GM12865 (cell line): ENCODE measurements around the gene PIMREG.

ENCODE experiments used
- DNase-seq: peaks from one replicate; pipeline ENCODE4 v3.0.0; 2010; ENCODE audit warnings: low read depth
- H3K4me3 ChIP-seq: 2 replicates; pipeline ENCODE4 v1.5.1; 2011; ENCODE audit warnings: mild to moderate bottlenecking, low read depth, low read length, control low read depth
- TF ChIP-seq, protein P1 (sequence below): IDR thresholded peaks from 2 replicates; pipeline ENCODE4 v1.5.1; 2011; ENCODE audit warnings: low read length, control low read depth, low read depth, inconsistent platforms; ENCODE audit not compliant: insufficient read depth; ENCODE audit errors: missing control alignments

Gene PIMREG

DNA sequence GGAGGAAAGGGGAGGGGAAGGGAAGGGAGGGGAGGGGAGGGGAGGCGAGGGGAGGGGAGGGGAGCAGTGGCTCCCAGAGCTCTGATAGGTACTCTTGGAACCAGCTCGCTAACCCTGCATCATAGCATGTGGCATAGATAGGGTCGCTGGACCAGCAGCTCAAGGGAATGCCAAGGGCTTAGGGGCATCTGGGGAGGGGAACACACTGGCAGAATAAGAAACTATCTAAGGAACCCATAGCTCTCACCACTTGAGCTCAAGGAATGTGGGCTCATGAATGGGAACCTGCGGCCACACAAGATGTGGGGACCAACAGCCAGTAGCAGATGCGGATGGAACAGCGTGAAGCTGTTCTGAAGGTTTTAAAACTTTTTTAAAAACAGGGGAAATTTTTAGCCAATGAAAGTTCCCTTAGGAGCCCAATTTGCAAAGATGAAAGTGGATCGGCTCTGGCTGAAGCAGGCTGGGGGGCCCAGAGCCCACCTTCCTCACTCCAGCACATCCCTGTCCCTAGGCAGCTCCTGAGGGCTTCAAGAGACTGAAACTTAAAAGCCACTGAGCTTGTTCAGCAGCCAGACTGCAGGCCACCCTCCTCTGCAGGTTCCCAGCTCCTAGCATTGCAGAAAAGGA is 46.9 kb downstream of the PIMREG start:
- TF ChIP-seq, protein P1, sequence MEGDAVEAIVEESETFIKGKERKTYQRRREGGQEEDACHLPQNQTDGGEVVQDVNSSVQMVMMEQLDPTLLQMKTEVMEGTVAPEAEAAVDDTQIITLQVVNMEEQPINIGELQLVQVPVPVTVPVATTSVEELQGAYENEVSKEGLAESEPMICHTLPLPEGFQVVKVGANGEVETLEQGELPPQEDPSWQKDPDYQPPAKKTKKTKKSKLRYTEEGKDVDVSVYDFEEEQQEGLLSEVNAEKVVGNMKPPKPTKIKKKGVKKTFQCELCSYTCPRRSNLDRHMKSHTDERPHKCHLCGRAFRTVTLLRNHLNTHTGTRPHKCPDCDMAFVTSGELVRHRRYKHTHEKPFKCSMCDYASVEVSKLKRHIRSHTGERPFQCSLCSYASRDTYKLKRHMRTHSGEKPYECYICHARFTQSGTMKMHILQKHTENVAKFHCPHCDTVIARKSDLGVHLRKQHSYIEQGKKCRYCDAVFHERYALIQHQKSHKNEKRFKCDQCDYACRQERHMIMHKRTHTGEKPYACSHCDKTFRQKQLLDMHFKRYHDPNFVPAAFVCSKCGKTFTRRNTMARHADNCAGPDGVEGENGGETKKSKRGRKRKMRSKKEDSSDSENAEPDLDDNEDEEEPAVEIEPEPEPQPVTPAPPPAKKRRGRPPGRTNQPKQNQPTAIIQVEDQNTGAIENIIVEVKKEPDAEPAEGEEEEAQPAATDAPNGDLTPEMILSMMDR = no peak
- no peak overlapping the region for H3K4me3 ChIP-seq
- DNase-seq = no peak

DNA sequence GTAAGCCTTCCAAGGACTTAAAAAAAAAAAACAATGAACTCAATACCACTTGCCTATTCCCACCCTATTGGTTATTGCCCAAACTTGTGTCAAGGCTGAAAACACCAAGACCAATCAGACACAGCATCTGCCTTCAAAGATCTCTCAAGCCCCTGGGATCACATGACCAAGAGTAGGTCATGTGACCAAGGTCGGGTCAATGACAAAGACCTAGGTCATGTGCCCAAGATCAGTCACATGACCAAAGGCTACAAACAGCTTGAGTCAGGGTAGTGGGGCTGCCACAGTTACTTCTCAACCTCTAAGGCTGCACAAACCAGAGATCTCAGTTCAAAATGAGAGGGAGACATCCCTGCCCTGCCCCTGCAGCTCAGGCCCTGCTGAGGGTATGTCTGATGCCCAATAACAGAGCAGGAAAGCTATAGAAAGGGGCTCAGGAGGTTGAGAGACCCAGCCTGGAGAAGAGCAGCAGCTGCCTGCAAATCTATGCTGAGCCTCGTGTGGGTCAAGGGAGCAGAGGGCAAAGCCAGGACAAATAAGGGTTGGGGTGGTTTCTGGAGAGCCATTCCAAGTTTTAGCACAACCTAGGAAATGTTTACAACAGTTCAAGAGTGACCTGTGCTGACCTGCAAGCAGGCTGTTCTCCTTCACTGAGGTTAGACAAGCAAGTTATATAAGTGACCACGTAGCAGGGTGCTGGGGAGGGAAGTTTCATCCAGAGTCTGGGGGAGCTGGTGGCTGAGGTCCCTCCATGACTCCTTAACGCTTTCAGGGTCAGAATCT is 48.8 kb downstream of the PIMREG start:
- peak; percentile 9 for DNase-seq
- no peak overlapping the region for H3K4me3 ChIP-seq
- TF ChIP-seq, protein P1 = no peak

DNA sequence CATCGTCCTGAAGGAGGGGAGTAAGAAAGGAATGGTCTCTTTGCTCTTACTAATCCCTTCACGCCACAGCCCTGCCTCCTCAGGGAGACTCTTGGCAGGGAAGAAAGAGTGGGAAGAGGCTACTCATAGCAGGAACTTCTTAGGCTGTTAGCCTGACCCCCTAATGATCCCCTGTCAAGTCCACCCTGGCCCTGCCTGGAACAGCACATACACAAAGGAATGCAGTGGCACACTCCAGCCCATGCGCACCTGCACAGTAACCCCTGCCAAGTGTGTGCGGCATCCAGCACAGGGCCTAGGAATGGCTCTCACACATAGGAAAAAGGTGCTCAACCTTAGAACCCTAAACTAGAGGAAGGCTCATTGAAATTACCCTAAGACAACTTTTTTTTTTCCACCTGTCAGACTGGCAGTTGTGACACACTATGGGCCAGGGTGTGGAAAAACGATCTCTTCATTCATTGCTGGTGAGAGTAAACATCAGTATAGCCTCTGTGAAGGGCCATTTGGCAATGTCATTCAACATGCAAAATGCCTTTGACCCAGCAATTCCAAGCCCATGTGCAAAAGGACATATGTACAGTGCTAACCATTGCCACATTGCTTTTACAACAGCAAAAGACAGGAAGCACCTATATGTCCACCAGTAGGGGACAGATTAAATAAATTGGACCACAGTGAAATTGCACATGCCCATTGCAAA is 50.1 kb downstream of the PIMREG start:
- no peak overlapping the region for H3K4me3 ChIP-seq
- TF ChIP-seq, protein P1 = no peak

DNA sequence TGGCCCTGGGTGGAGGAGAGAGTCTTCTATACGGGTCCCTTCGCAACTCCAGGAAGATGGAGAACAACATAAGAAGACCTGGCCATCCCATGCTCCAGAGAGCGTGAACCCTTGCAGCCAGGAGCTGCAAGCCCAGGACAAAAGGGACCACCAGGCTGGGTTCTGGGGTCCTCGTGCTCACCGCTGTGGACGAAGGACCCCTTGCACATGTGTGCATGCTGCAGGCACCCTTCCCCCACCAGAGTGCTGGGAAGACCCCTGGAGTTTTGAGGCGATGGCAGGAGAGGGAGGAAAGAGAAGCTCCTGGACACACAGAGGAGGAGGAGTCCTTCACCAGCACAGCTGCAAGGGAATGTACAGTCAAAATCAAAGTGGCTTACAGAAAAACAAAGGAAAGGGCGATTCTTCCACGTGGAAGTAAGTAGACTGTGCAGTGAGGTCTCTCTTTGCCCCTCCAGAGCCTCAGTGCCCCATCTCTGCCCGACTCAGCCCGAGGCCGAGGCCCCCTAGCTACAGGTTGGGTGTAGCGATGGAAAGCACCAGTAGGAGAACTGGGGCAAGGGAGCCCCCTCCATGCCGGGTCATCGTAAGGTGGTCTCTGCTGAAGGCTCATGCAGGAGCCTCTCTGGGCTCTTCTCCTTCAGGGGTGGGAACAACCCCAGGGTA is 51.3 kb downstream of the PIMREG start:
- DNase-seq = no peak
- TF ChIP-seq, protein P1 = no peak
- H3K4me3 ChIP-seq = no peak overlapping the region

More for the DNA sequence above, 50.1 kb downstream of the PIMREG start:
- DNase-seq = no peak

DNA sequence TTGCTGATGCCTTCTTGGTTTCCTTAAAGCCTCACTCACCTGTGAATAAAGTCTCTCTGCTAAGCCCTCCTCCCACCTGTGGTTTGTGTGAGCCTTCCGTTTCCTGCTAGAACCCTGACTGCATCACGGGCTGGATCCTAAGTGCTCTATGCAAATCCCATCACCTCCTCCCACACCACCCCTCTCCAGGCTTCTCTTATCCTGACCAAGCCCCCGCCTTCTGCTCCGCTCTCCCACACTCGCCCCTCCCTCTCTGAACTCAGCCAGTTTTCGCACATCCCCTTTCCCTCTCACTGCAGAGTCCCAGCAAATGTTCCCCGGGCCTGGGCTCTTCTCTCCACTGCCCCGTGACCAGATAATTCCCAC is 51.8 kb downstream of the PIMREG start:
- TF ChIP-seq, protein P1 = no peak
- H3K4me3 ChIP-seq = no peak overlapping the region
- DNase-seq = peak; percentile 28

DNA sequence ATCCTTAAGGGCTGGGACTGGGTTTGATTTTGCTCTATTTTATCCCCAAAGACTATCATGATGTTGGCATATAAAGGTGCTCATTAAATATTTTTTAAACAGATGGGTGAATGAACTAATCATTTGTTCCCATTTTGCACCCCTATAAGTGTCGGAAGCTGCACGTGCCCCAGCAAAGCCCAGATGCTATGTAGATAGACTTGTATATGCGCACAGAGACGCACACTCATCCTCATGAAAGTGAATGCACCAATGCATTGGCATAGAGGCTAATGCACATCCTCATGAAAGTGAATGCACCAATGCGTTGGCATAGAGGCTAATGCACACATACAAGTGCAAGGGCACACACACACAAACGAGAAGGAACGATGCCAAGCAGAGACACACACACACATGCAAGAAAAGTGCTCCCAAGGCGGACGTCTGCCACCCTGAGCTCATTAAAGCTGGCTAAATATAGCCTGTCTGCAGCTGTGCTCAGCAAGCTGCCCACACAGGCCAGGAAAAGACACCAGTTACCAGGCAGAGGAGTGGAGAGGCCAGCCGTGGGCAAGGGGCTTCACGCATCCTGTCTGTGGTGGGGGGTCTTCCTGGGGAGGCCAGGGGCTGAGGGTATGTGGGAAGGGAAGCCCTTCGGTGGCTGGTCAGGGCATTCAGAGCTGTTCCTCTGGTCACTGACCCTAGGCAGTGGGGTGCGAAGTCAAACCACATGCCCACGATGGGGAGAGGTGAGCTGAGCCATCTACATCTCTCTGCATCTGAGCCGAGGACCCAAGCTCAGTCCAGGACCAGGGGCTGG is 52.6 kb downstream of the PIMREG start:
- no peak overlapping the region for H3K4me3 ChIP-seq
- TF ChIP-seq, protein P1 = no peak
- DNase-seq = no peak
